HepG2 (cell line): ENCODE results near the gene LHX3. TPM values are rescaled to one million over a fixed set of nuclear protein-coding genes. Genes with fewer than 3 reads are reported as not detected.

Experiments used
- HIC2 ChIP-seq: sonication (generic); formaldehyde crosslinking; IDR thresholded peaks from 2 replicates; pipeline ENCODE4 v1.9.0; 2022; ENCODE audit warnings: low read depth, missing genetic modification reagents
- LCORL ChIP-seq, 2 experiments: fragments of 450-650 bp in 1 of 2; sonication (generic) in 1 of 2; formaldehyde crosslinking in 1 of 2; IDR thresholded peaks; 2 replicates each; pipeline versions ENCODE4 v1.5.0 to v1.6.1; 2017 to 2020; ENCODE audit warnings: antibody characterized with exemption in 1 of 2, missing genetic modification reagents in 1 of 2
- NFE2L1 ChIP-seq: sonication (generic); formaldehyde crosslinking; IDR thresholded peaks from 2 replicates; pipeline ENCODE4 v1.4.0; 2020; ENCODE audit warnings: missing genetic modification reagents, mild to moderate bottlenecking, borderline replicate concordance
- PAXIP1 ChIP-seq: sonication (generic); formaldehyde crosslinking; conservative IDR thresholded peaks from 2 replicates; pipeline ENCODE4 v1.4.0; 2020; ENCODE audit warnings: mild to moderate bottlenecking, missing genetic modification reagents, moderate library complexity
- SMARCE1 ChIP-seq: fragments of 450-650 bp; IDR thresholded peaks from 2 replicates; pipeline ENCODE4 v1.6.1; 2017; ENCODE audit warnings: borderline replicate concordance
- SMYD3 ChIP-seq: sonication (generic); formaldehyde crosslinking; IDR thresholded peaks from 2 replicates; pipeline ENCODE4 v1.8.1; 2023; ENCODE audit warnings: mild to moderate bottlenecking, missing genetic modification reagents
- TFE3 ChIP-seq: IDR thresholded peaks from 2 replicates; pipeline ENCODE4 v1.6.1; 2016
- ZEB1 ChIP-seq: IDR thresholded peaks from 2 replicates; pipeline ENCODE4 v1.6.1; 2012; ENCODE audit warnings: mild to moderate bottlenecking, low read depth, inconsistent platforms; ENCODE audit not compliant: insufficient replicate concordance
- ZFP90 ChIP-seq: sonication (generic); formaldehyde crosslinking; IDR thresholded peaks from 2 replicates; pipeline ENCODE4 v1.8.0; 2022; ENCODE audit warnings: missing genetic modification reagents, mild to moderate bottlenecking, inconsistent platforms, borderline replicate concordance
- ZNF264 ChIP-seq: sonication (generic); formaldehyde crosslinking; IDR thresholded peaks from 2 replicates; pipeline ENCODE4 v1.4.0; 2020; ENCODE audit warnings: missing genetic modification reagents
- ZNF296 ChIP-seq: sonication (generic); formaldehyde crosslinking; conservative IDR thresholded peaks from 2 replicates; pipeline ENCODE4 v1.5.0; 2020; ENCODE audit warnings: mild to moderate bottlenecking, missing genetic modification reagents
- ZNF546 ChIP-seq: sonication (generic); formaldehyde crosslinking; conservative IDR thresholded peaks from 2 replicates; pipeline ENCODE4 v1.8.1; 2023; ENCODE audit warnings: mild to moderate bottlenecking, missing genetic modification reagents
- ZNF713 ChIP-seq: sonication (generic); formaldehyde crosslinking; IDR thresholded peaks from 2 replicates; pipeline ENCODE4 v1.4.0; 2020; ENCODE audit warnings: mild to moderate bottlenecking, missing genetic modification reagents
- polyA plus RNA-seq, 8 experiments: library from polyadenylated mRNA; depleted of rRNA in 3 of 8; stranded (reverse) in 7 of 8; unstranded in 1 of 8; fragments of >200 nt; fragmentation: Illumina TruSeq in 4 of 8; extraction: Trizol in 4 of 8; gene quantifications; 2 replicates each; pipeline versions ENCODE4 v1.2.1 to v1.2.3, GENCODE V29; 2011 to 2016; ENCODE audit warnings: low read depth in 4 of 8, missing spikeins in 1 of 8, mixed read lengths in 1 of 8; ENCODE audit not compliant: insufficient read depth in 1 of 8
- total RNA-seq, 5 experiments: library from RNA; depleted of rRNA; stranded (reverse); fragments of >200 nt; fragmentation: Illumina TruSeq; extraction: Trizol; gene quantifications; 2 replicates each; pipeline ENCODE4 v1.2.3, GENCODE V29; 2016; ENCODE audit warnings: low read depth in 1 of 5
- TF ChIP-seq, protein P1 (sequence below): IDR thresholded peaks from 2 replicates; pipeline ENCODE4 v1.4.0; 2020; ENCODE audit warnings: mild to moderate bottlenecking, missing genetic modification reagents
- TF ChIP-seq, protein P2 (sequence below): sonication (generic); formaldehyde crosslinking; conservative IDR thresholded peaks from 2 replicates; pipeline ENCODE4 v1.5.0; 2020; ENCODE audit warnings: missing genetic modification reagents

LHX3 gene
- total and polyA plus RNA-seq, 2 of the 13 experiments (the other 11 are each of a cell fraction or from before 2014, with no cell fraction given): not detected

GRCh38 chr9:136251264-136252115 is 46.6 kb upstream of the LHX3 start (continued):
- TF ChIP-seq SMARCE1: no peak
- no peak for TF ChIP-seq ZNF296
- no peak; the same call in 1 of the 2 replicates for TF ChIP-seq TFE3 (CRISPR knock-in tag)
- TF ChIP-seq NFE2L1: no peak
- peak; percentile 63 for TF ChIP-seq PAXIP1 (CRISPR knock-in tag)
- 0 out of 2 replicates have a peak, but pooled peaks have one; percentile 38 for TF ChIP-seq ZNF264 (CRISPR knock-in tag)
- TF ChIP-seq, protein P1, sequence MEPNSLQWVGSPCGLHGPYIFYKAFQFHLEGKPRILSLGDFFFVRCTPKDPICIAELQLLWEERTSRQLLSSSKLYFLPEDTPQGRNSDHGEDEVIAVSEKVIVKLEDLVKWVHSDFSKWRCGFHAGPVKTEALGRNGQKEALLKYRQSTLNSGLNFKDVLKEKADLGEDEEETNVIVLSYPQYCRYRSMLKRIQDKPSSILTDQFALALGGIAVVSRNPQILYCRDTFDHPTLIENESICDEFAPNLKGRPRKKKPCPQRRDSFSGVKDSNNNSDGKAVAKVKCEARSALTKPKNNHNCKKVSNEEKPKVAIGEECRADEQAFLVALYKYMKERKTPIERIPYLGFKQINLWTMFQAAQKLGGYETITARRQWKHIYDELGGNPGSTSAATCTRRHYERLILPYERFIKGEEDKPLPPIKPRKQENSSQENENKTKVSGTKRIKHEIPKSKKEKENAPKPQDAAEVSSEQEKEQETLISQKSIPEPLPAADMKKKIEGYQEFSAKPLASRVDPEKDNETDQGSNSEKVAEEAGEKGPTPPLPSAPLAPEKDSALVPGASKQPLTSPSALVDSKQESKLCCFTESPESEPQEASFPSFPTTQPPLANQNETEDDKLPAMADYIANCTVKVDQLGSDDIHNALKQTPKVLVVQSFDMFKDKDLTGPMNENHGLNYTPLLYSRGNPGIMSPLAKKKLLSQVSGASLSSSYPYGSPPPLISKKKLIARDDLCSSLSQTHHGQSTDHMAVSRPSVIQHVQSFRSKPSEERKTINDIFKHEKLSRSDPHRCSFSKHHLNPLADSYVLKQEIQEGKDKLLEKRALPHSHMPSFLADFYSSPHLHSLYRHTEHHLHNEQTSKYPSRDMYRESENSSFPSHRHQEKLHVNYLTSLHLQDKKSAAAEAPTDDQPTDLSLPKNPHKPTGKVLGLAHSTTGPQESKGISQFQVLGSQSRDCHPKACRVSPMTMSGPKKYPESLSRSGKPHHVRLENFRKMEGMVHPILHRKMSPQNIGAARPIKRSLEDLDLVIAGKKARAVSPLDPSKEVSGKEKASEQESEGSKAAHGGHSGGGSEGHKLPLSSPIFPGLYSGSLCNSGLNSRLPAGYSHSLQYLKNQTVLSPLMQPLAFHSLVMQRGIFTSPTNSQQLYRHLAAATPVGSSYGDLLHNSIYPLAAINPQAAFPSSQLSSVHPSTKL (CRISPR knock-in tag): peak; percentile 42; the same call in 1 of the 2 replicates
- no peak for TF ChIP-seq ZNF546 (CRISPR knock-in tag)
- no peak for TF ChIP-seq SMYD3
- no peak for TF ChIP-seq ZEB1
- no peak for TF ChIP-seq LCORL (IDR thresholded peaks at IDR 0.05)
- TF ChIP-seq LCORL (CRISPR knock-in tag; IDR thresholded peaks at IDR 0.05): peak; percentile 49; the same call in 1 of the 2 replicates
- no peak for TF ChIP-seq ZFP90 (CRISPR knock-in tag)
- TF ChIP-seq, protein P2, sequence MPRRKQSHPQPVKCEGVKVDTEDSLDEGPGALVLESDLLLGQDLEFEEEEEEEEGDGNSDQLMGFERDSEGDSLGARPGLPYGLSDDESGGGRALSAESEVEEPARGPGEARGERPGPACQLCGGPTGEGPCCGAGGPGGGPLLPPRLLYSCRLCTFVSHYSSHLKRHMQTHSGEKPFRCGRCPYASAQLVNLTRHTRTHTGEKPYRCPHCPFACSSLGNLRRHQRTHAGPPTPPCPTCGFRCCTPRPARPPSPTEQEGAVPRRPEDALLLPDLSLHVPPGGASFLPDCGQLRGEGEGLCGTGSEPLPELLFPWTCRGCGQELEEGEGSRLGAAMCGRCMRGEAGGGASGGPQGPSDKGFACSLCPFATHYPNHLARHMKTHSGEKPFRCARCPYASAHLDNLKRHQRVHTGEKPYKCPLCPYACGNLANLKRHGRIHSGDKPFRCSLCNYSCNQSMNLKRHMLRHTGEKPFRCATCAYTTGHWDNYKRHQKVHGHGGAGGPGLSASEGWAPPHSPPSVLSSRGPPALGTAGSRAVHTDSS (CRISPR knock-in tag): no peak
- 0 out of 2 replicates have a peak, but pooled peaks have one; percentile 24 for TF ChIP-seq ZNF713 (CRISPR knock-in tag)
- TF ChIP-seq HIC2 (CRISPR knock-in tag): peak; percentile 47; the same call in 1 of the 2 replicates
